Osteoblast (primary cell): ENCODE data around the gene CSF1R. TPM values are rescaled to one million over a fixed set of nuclear protein-coding genes. Genes with fewer than 3 reads are reported as not detected.

Source experiments
- DNase-seq: peaks from one replicate; pipeline ENCODE4 v3.0.0; 2011; ENCODE audit warnings: low spot score, mixed read lengths; ENCODE audit not compliant: insufficient read length; ENCODE audit errors: missing footprints
- H2AFZ ChIP-seq: 2 replicates; pipeline ENCODE4 v1.6.0; 2011; ENCODE audit warnings: mild to moderate bottlenecking, low read length
- H3K27ac ChIP-seq: 2 replicates; pipeline ENCODE4 v1.5.1; 2011; ENCODE audit warnings: mild to moderate bottlenecking, low read depth, low read length, moderate library complexity
- H3K27me3 ChIP-seq: 2 replicates; pipeline ENCODE4 v1.6.0; 2012; ENCODE audit warnings: mild to moderate bottlenecking, control low read depth, inconsistent platforms, low read length, moderate library complexity; ENCODE audit not compliant: insufficient read depth
- H3K36me3 ChIP-seq: 2 replicates; pipeline ENCODE4 v1.5.1; 2011; ENCODE audit warnings: mild to moderate bottlenecking, low read length, control low read depth, moderate library complexity; ENCODE audit not compliant: insufficient read depth
- H3K4me1 ChIP-seq: 2 replicates; pipeline ENCODE4 v1.5.1; 2011; ENCODE audit warnings: mild to moderate bottlenecking, low read length, control low read depth, moderate library complexity; ENCODE audit not compliant: insufficient read depth
- H3K4me2 ChIP-seq: 2 replicates; pipeline ENCODE4 v1.6.0; 2011; ENCODE audit warnings: mild to moderate bottlenecking, low read length; ENCODE audit not compliant: insufficient read depth
- H3K4me3 ChIP-seq: fragments of 200-600 bp; sonication (generic); 3 replicates; pipeline ENCODE4 v1.5.1; 2012; ENCODE audit warnings: mild to moderate bottlenecking, low read length, inconsistent platforms; ENCODE audit not compliant: insufficient read depth
- H3K79me2 ChIP-seq: 2 replicates; pipeline ENCODE4 v1.6.0; 2012; ENCODE audit warnings: mild to moderate bottlenecking, low read length, control low read depth, inconsistent platforms; ENCODE audit not compliant: insufficient read depth
- H3K9me3 ChIP-seq: 2 replicates; pipeline ENCODE4 v1.5.1; 2011; ENCODE audit warnings: low read depth, low read length, control low read depth
- H4K20me1 ChIP-seq: 2 replicates; pipeline ENCODE4 v1.6.0; 2012; ENCODE audit warnings: mild to moderate bottlenecking, low read length, control low read depth; ENCODE audit not compliant: insufficient read depth
- total RNA-seq: library from RNA; depleted of rRNA; stranded (reverse); fragments of >200 nt; gene quantifications from 2 replicates; pipeline ENCODE4 v1.2.3, GENCODE V29; 2012
- TF ChIP-seq, protein P1 (sequence below): IDR thresholded peaks from 2 replicates; pipeline ENCODE4 v1.5.1; 2011; ENCODE audit warnings: mild to moderate bottlenecking, low read depth, low read length, moderate library complexity; ENCODE audit errors: extremely low read depth

The CSF1R gene
- total RNA-seq, 1 donor = 0.36 TPM

DNA sequence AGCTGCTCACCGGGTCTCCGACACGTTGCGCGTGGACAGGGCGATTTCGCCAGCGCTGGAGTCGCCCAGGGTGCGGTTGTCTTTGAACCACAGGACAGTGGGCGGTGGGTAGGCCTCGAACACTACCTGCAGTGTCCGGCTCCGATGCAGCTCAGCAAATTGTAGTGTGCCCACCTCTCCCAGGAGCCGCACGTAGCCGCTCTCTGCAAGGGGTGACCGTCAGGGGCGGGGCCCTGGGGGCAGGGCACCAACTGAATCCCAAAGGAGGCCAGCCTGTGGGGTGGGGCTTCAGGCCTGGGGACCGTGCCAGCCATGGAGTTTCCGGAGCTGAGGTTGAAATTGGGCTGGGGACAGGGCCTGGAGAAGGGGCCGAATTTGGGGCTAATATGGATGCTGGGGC lies 46.4 kb upstream of the CSF1R start:
- no peaks in the 10 kb centered on the region for H3K9me3 ChIP-seq
- no peak overlapping the region for H2AFZ ChIP-seq
- peak; percentile 52 for DNase-seq
- peaks cover 41% of the 10 kb centered on the region for H3K4me1 ChIP-seq
- H3K36me3 ChIP-seq = peaks cover 87% of the 10 kb centered on the region
- H3K4me2 ChIP-seq = no peak overlapping the region
- no peaks in the 10 kb centered on the region for H4K20me1 ChIP-seq
- H3K4me3 ChIP-seq = no peak overlapping the region
- H3K27me3 ChIP-seq = no peaks in the 10 kb centered on the region
- peaks cover 39% of the 10 kb centered on the region for H3K79me2 ChIP-seq
- H3K27ac ChIP-seq = no peak overlapping the region
- TF ChIP-seq, protein P1, sequence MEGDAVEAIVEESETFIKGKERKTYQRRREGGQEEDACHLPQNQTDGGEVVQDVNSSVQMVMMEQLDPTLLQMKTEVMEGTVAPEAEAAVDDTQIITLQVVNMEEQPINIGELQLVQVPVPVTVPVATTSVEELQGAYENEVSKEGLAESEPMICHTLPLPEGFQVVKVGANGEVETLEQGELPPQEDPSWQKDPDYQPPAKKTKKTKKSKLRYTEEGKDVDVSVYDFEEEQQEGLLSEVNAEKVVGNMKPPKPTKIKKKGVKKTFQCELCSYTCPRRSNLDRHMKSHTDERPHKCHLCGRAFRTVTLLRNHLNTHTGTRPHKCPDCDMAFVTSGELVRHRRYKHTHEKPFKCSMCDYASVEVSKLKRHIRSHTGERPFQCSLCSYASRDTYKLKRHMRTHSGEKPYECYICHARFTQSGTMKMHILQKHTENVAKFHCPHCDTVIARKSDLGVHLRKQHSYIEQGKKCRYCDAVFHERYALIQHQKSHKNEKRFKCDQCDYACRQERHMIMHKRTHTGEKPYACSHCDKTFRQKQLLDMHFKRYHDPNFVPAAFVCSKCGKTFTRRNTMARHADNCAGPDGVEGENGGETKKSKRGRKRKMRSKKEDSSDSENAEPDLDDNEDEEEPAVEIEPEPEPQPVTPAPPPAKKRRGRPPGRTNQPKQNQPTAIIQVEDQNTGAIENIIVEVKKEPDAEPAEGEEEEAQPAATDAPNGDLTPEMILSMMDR = no peak

DNA sequence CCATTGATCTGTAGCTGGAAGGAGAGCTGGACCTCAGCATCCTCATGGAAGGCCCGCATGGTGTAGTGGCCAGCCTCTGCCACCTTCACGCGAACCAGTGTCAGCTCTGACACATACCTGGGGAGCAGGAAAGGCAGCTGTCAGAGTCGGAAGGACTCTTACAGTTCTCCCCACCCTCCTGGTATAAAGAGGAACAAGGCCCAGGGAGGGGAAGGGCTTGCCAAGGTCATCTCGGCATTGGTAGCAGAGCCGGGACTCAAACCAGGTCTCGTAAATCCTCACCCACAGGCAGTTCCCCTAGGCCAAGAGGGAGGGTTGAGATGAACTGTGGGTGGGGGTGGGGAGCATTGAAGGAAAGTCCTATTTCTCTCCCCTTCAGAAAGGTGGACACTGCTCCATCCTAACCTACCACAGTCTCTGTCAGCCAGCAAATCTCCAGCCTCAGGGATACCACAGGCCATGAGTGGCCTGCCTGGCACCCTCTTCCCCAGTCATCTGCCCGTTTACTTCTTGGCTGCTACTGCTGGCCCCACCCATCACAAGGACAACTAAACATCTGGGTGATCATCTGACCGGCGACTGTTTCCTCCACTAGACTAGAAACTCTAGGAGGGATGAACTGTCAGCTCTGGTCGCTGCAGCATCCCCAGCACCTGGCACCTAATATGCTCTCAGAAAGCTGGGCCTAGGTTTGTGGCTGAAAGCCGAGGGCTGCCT lies 45.8 kb upstream of the CSF1R start:
- H4K20me1 ChIP-seq = no peaks in the 10 kb centered on the region
- peak; percentile 92 for DNase-seq
- TF ChIP-seq, protein P1 = no peak
- no peak overlapping the region for H2AFZ ChIP-seq
- no peaks in the 10 kb centered on the region for H3K9me3 ChIP-seq
- peak overlapping the region; percentile 25 for H3K27ac ChIP-seq
- no peak overlapping the region for H3K4me3 ChIP-seq
- H3K36me3 ChIP-seq = peaks cover 91% of the 10 kb centered on the region
- H3K4me2 ChIP-seq = no peak overlapping the region
- H3K27me3 ChIP-seq = no peaks in the 10 kb centered on the region
- peaks cover 33% of the 10 kb centered on the region for H3K79me2 ChIP-seq
- H3K4me1 ChIP-seq = peaks cover 35% of the 10 kb centered on the region

DNA sequence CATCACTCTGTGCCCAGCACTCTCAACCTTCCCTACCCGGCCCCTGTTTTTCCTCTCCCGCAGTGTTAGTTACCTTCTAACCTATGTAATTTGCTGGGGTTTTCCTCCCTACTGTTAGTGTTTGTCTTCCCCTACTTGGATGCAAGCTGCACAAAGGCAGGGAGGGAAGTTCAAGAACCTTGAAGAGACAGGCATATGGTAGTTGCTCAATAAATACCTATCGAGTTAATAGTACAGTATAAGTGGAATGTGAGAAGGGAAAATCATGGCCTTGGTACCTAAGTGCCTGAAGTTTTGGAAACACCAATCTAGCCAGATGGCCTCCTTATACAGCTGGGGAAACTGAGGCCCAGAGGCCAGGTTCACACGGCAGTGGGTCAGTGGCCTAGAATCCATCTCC lies 45.1 kb upstream of the CSF1R start:
- Histone ChIP-seq H4K20me1 (no peaks in the 10 kb centered on the region), H2AFZ (no peak overlapping the region), H3K9me3 (no peaks in the 10 kb centered on the region), H3K27me3 (no peaks in the 10 kb centered on the region), H3K4me2 (no peak overlapping the region), H3K36me3 (peaks cover 97% of the 10 kb centered on the region), H3K4me3 (no peak overlapping the region), H3K4me1 (peaks cover 30% of the 10 kb centered on the region), H3K27ac (peak overlapping the region; percentile 25), H3K79me2 (peaks cover 27% of the 10 kb centered on the region)
- peak; percentile 69 for DNase-seq
- TF ChIP-seq, protein P1 = no peak

DNA sequence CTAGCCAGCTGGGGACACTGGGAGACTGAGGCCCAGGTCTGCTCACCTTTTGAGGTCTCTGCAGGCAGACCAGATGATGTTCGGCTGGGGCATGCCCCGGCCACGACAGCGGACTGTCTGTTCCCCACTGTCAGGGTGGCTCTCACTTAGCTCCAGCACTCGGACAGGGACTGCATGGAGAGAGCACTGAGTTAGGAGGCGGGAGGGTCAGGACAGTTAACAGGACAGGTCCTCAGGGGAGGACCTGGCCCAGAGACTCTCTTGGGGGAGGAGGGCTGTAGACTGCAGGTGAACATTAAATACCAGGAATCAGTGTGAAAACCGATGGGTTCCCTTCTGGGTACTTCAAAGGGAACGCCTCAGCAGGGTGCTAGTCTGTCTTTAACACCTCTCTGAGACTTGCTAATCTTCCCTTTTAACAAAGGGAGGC lies 44.2 kb upstream of the CSF1R start:
- TF ChIP-seq, protein P1 = no peak
- H3K36me3 ChIP-seq = peaks cover 97% of the 10 kb centered on the region
- DNase-seq = peak; percentile 53

More for the DNA sequence above, 44.2 kb upstream of the CSF1R start:
- H4K20me1 ChIP-seq = no peaks in the 10 kb centered on the region
- peaks cover 30% of the 10 kb centered on the region for H3K4me1 ChIP-seq
- H3K27me3 ChIP-seq = no peaks in the 10 kb centered on the region
- H3K4me2 ChIP-seq = no peak overlapping the region
- H3K27ac ChIP-seq = no peak overlapping the region
- H3K4me3 ChIP-seq = no peak overlapping the region
- no peaks in the 10 kb centered on the region for H3K9me3 ChIP-seq
- H2AFZ ChIP-seq = no peak overlapping the region
- peaks cover 19% of the 10 kb centered on the region for H3K79me2 ChIP-seq
